ENCODE results near the gene PLEKHG1. TPM values are rescaled to one million over a fixed set of nuclear protein-coding genes. Genes with fewer than 3 reads are reported as not detected.

The PLEKHG1 gene
- polyA plus RNA-seq, 1 experiment = 0.16 TPM

DNA sequence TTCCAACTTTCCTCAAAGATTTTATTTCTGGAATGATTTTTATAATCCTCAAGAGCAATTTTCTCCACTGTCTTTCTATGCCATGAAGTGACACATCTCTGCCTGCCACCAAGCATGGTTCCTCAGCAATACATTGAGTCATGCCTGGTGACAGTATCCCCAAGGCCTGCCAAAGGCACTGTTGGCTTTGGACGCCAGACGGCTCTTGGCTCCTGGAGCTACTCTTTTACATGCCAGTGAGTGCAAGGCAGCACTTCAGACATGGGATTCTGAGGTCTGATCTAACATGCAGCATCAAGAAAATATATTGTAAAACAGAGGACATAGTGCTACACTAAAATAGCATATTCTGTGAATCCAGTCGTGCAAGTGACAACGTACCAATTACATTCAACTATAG, 20.1 kb upstream of the PLEKHG1 start:
- ChIA-PET POLR2A (no interaction called here), CTCF (no interaction called here)
- Histone ChIP-seq H3K4me3 (ENCODE audit: low read depth, low read length) (no peak overlapping the region), H3K9me3 (ENCODE audit: control insufficient read depth, insufficient read depth, low read length) (no peaks in the 10 kb centered on the region), H3K27ac (ENCODE audit: low read depth, low read length) (no peak overlapping the region), H3K27me3 (ENCODE audit: control insufficient read depth, insufficient read depth, low read length) (no peaks in the 10 kb centered on the region)
- TF ChIP-seq, protein P1, sequence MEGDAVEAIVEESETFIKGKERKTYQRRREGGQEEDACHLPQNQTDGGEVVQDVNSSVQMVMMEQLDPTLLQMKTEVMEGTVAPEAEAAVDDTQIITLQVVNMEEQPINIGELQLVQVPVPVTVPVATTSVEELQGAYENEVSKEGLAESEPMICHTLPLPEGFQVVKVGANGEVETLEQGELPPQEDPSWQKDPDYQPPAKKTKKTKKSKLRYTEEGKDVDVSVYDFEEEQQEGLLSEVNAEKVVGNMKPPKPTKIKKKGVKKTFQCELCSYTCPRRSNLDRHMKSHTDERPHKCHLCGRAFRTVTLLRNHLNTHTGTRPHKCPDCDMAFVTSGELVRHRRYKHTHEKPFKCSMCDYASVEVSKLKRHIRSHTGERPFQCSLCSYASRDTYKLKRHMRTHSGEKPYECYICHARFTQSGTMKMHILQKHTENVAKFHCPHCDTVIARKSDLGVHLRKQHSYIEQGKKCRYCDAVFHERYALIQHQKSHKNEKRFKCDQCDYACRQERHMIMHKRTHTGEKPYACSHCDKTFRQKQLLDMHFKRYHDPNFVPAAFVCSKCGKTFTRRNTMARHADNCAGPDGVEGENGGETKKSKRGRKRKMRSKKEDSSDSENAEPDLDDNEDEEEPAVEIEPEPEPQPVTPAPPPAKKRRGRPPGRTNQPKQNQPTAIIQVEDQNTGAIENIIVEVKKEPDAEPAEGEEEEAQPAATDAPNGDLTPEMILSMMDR (IDR thresholded peaks at IDR 0.05; ENCODE audit: low read depth, low read length) = no peak
- no peak for DNase-seq (ENCODE audit: low read depth, low spot score)

DNA sequence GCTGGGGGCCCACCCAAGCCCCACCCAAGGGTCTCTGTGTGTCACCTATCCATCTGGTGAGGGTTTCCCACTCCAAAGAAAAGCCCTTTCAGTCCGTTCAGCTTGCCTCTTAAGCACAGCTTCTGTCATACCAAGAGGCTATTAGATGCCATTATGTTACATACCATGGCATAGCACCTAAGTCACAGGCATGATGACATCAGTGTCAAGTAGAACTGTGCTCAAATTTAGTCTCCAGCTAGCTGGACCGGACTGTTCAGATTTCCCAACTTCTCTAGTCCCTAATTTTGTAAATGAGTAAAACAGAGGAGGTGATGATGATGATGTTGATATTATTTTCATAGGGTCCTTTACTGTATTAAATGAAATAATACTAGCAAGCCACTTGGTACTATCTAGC, 19.2 kb upstream of the PLEKHG1 start:
- CTCF ChIA-PET = no interaction called here
- TF ChIP-seq, protein P1 (IDR thresholded peaks at IDR 0.05; ENCODE audit: low read depth, low read length) = no peak
- Histone ChIP-seq H3K27ac (ENCODE audit: low read depth, low read length) (no peak overlapping the region), H3K27me3 (ENCODE audit: control insufficient read depth, insufficient read depth, low read length) (no peaks in the 10 kb centered on the region), H3K4me3 (ENCODE audit: low read depth, low read length) (no peak overlapping the region), H3K9me3 (ENCODE audit: control insufficient read depth, insufficient read depth, low read length) (no peaks in the 10 kb centered on the region)
- DNase-seq (ENCODE audit: low read depth, low spot score) = no peak
- POLR2A ChIA-PET = no interaction called here

DNA sequence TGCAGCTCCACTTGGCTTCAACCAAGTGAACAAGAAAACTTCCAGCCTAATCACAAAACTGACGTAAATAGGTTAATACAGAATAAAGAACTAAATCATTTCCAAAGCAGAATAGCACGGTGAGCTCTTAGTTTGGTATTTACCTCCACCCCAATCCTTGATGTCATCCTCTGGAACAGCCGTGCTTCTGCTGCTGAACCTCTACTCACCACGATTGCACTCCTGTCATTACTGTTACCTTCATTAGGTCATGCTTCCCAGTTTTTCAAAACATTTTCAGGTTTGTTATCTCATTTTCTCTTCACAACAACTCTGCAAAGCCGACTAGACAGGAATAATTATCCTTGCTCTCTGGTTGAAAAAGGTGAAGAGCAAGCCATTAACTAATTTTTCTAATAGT, 15.6 kb upstream of the PLEKHG1 start:
- Histone ChIP-seq H3K4me3 (ENCODE audit: low read depth, low read length) (no peak overlapping the region), H3K9me3 (ENCODE audit: control insufficient read depth, insufficient read depth, low read length) (no peaks in the 10 kb centered on the region), H3K27ac (ENCODE audit: low read depth, low read length) (no peak overlapping the region), H3K27me3 (ENCODE audit: control insufficient read depth, insufficient read depth, low read length) (peaks cover 4% of the 10 kb centered on the region)
- DNase-seq (ENCODE audit: low read depth, low spot score) = no peak
- TF ChIP-seq, protein P1 (IDR thresholded peaks at IDR 0.05; ENCODE audit: low read depth, low read length) = no peak
- CTCF ChIA-PET = no interaction called here
- POLR2A ChIA-PET = no interaction called here

DNA sequence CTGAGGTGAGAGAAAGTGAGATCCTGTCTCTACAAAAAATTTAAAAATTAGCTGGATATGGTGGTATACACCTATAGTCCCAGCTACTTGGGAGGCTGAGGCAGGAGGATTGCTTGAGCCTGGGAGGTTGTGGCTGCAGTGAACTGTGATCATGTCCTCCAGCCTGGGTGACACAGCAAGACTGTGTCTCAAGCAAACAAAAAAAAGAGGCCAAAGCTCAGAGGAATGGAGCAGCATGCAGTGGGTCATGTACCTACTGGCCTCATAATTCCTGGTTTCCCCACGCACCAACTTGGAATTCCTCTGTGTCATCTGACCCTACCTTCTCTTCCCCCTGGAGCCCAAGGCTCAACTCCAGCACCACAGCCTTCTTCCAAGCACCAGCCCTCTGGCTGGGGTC, 15.1 kb upstream of the PLEKHG1 start:
- Histone ChIP-seq H3K27me3 (ENCODE audit: control insufficient read depth, insufficient read depth, low read length) (peaks cover 4% of the 10 kb centered on the region), H3K9me3 (ENCODE audit: control insufficient read depth, insufficient read depth, low read length) (no peaks in the 10 kb centered on the region), H3K27ac (ENCODE audit: low read depth, low read length) (no peak overlapping the region), H3K4me3 (ENCODE audit: low read depth, low read length) (no peak overlapping the region)
- ChIA-PET POLR2A (no interaction called here), CTCF (no interaction called here)
- TF ChIP-seq, protein P1 (IDR thresholded peaks at IDR 0.05; ENCODE audit: low read depth, low read length) = no peak
- no peak for DNase-seq (ENCODE audit: low read depth, low spot score)

DNA sequence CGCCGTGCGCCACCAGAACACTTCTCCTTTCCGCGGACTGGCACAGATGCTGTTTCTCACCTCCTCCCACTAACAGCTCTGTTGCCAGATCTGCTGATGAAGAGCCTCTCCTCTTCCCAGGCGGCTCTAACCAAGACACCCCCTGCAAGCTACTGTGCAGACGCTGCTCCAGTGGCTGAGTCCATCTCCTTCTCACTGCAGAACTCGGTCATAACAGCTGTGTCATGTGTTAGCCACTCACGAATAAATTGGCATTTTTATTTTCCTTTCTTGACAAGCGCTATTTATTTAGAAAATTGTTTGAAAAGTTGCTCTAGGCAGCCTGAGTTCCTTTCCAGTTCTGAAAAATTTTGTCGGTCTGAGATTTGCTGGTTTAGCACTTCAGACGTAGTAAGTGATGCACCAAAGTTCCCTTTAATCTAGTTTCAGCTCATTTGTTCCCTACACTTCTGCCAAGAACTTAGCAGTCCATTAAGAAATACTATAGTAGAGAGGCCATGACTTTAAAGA, 12.8 kb upstream of the PLEKHG1 start:
- H3K4me3 ChIP-seq (ENCODE audit: low read depth, low read length) = no peak overlapping the region
- POLR2A ChIA-PET = no interaction called here
- CTCF ChIA-PET = no interaction called here
- H3K9me3 ChIP-seq (ENCODE audit: control insufficient read depth, insufficient read depth, low read length) = no peaks in the 10 kb centered on the region
- TF ChIP-seq, protein P1 (IDR thresholded peaks at IDR 0.05; ENCODE audit: low read depth, low read length) = no peak
- DNase-seq (ENCODE audit: low read depth, low spot score) = no peak
- H3K27me3 ChIP-seq (ENCODE audit: control insufficient read depth, insufficient read depth, low read length) = peaks cover 4% of the 10 kb centered on the region
- H3K27ac ChIP-seq (ENCODE audit: low read depth, low read length) = no peak overlapping the region
